CD4-positive, alpha-beta T cell treated with Interferon alpha-2 for 1 hour (primary cell): ENCODE results near the gene PCDHA1.

Experiments used
- DNase-seq, 2 donors: peaks; one replicate each; pipeline ENCODE4 v3.0.0-alpha.2; 2020 to 2022

PCDHA1 gene

GRCh38 chr5:140996060-140996459 is 210.1 kb downstream of the PCDHA1 start:
- no peak for DNase-seq

GRCh38 chr5:140998921-140999410 is 213.0 kb downstream of the PCDHA1 start:
- no peak for DNase-seq

- DNase-seq, result no peak
Observed at GRCh38 chr5:141001446-141001843, 215.5 kb downstream of the PCDHA1 start.

GRCh38 chr5:141001844-141002604 is 216.1 kb downstream of the PCDHA1 start:
- DNase-seq, result no peak

GRCh38 chr5:141002605-141002965 is 216.6 kb downstream of the PCDHA1 start:
- DNase-seq, result no peak

- DNase-seq, result no peak
Observed at GRCh38 chr5:141003031-141003430, 217.1 kb downstream of the PCDHA1 start.

GRCh38 chr5:141003791-141004611 is 218.1 kb downstream of the PCDHA1 start:
- DNase-seq, result no peak

GRCh38 chr5:141007791-141008190 is 221.9 kb downstream of the PCDHA1 start:
- DNase-seq, result no peak

- DNase-seq, result no peak
Observed at GRCh38 chr5:141010047-141010793, 224.3 kb downstream of the PCDHA1 start.

- no peak for DNase-seq
Observed at GRCh38 chr5:141017943-141018342, 232.0 kb downstream of the PCDHA1 start.

GRCh38 chr5:141022384-141022783 is 236.4 kb downstream of the PCDHA1 start:
- DNase-seq, result no peak

GRCh38 chr5:141031006-141031405 is 245.1 kb downstream of the PCDHA1 start:
- no peak for DNase-seq

GRCh38 chr5:141032626-141033025 is 246.7 kb downstream of the PCDHA1 start:
- no peak for DNase-seq

GRCh38 chr5:141039061-141039460 is 253.1 kb downstream of the PCDHA1 start:
- DNase-seq, result no peak

- no peak for DNase-seq
Observed at GRCh38 chr5:141039517-141039916, 253.6 kb downstream of the PCDHA1 start.

- no peak for DNase-seq
Observed at GRCh38 chr5:141040093-141040770, 254.3 kb downstream of the PCDHA1 start.

- DNase-seq, result peak; percentile 35 to 66
Observed at GRCh38 chr5:141040771-141041426, 255.0 kb downstream of the PCDHA1 start.

GRCh38 chr5:141041427-141041785 is 255.5 kb downstream of the PCDHA1 start:
- DNase-seq, result no peak

- DNase-seq, result no peak
Observed at GRCh38 chr5:141042555-141042954, 256.6 kb downstream of the PCDHA1 start.

- no peak for DNase-seq
Observed at GRCh38 chr5:141050622-141051520, 264.9 kb downstream of the PCDHA1 start, which contains the start of gene PCDHB1. Gene PCDHB1, plus strand, starts transcription at chr5:141051374. Its CDS starts 97 bp downstream, at chr5:141051471.

- no peak for DNase-seq
Observed at GRCh38 chr5:141051521-141051866, 265.6 kb downstream of the PCDHA1 start.
